Activated T-helper 9 cell treated with anti-CD3 and anti-CD28 coated beads, Interleukin-2, amount 50 U/mL, for 16 hours (primary cell): ENCODE measurements around the gene NBEA.

Experiments used
- DNase-seq: peaks from one replicate; pipeline ENCODE4 v3.0.0-alpha.2; 2020; ENCODE audit warnings: low read depth

The NBEA gene

DNA sequence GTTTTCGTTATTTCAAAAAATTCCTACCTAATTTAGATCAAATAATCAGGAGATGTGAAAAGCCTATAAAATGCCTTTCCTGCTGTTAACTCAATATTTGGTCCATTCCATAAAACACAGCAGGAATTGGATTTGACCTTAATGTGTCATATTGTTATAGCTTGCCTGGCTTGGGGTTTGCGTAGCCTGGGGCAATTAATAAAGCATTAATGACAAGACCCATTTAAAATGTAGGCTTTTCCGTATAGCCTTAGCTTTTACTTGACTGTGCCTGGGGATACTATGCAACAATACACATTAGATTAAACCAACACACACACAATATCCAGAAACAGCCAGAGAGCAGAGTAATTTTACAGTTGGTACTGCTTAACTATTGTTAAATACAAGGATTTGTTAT is 651.6 kb downstream of the NBEA start:
- no peak for DNase-seq

GRCh38 chr13:35594096-35594495 is 652.0 kb downstream of the NBEA start:
- DNase-seq = no peak

GRCh38 chr13:35595181-35595580 is 653.1 kb downstream of the NBEA start:
- DNase-seq = no peak

DNA sequence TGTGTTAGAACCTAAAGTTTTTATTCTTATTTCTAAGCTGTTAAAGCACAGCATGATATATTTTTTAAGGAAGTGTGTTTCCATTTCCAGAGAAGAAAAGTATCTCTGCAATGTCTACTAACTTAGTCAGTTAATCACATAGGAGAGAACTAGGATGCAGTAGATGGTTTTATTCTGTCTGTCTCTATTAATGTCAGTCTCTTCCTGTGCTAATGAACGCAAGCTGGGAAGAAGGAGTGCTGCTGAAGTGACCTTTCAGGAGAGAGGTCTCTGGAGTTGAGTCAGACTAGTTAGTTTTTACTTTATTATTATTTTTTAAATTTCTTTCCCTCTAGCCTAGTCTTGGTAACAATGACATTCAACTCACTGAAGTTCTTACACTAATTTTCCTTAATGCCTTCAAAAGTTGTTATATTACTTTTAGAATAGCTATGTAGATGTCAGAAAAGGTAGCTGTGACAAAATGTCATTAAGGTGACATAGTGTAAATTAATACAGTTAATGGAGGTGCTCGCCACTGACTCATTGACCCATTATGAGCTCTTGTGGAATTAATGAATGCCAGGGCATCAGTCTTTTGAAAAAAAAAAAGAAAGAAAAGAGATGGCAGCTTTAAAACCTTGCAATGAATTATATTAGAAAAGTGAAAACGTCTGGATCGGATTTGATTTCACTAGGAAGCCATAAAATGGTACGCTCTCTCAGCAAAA is 654.4 kb downstream of the NBEA start:
- no peak for DNase-seq

DNA sequence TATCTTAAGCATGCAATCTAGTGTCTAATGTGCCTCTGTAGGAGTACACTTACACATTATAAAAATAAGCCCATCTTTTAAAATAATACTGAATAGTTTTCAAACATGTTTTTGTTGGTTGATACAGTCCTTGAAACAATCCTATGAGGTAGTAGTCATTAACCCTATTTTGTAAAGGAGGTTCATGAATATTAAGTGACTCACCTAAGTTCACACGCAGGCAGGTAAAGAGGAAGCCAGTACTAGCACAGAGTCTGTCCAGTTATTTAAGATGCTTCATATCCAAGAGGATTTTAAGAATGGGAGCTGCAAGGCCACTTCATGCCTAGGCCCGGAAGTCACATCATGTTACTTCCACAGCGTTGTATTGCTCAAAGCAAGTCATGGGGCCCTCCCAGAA is 655.4 kb downstream of the NBEA start:
- no peak for DNase-seq

DNA sequence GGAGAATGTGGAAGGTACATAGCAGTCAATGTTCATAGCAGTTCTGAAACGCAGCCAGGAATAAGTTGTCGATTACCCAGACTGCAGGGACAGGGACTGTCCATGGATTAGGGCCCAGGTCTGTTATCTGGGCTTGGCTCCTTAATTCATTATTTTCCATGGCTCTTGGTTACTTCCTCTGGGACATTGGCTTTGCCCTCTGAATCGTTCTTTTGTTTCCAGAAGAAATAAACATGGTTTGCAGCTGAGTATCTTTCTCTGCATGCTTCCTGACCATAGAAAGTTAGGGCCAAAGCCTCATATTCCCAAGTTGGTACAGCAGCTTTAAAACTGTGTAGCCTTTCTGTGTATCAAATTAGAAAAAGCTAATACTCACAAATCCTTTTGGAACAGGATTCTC is 656.2 kb downstream of the NBEA start:
- DNase-seq = no peak

GRCh38 chr13:35598790-35599369 is 656.8 kb downstream of the NBEA start:
- DNase-seq = no peak

DNA sequence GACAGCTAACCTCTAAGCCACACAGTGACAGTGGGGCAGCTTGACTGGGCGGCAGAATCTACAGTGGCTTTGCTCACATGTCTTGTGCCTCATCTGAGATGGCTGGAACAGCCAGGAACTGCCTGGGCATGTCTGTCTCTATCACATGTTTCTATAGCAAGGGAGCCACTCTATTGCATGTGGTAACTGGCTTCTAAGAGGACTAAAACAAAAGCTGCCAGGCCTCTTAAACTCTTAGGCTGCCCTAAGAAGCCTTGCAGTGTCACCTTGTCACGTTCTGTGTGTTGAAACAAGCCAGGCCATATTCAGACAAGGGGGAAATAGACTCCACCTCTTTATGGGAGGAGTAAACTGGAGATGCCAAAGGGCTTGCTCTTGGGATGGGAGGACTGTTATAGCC is 657.3 kb downstream of the NBEA start:
- DNase-seq = no peak

- DNase-seq = no peak
Observed at GRCh38 chr13:35600137-35600536, 658.1 kb downstream of the NBEA start.

DNA sequence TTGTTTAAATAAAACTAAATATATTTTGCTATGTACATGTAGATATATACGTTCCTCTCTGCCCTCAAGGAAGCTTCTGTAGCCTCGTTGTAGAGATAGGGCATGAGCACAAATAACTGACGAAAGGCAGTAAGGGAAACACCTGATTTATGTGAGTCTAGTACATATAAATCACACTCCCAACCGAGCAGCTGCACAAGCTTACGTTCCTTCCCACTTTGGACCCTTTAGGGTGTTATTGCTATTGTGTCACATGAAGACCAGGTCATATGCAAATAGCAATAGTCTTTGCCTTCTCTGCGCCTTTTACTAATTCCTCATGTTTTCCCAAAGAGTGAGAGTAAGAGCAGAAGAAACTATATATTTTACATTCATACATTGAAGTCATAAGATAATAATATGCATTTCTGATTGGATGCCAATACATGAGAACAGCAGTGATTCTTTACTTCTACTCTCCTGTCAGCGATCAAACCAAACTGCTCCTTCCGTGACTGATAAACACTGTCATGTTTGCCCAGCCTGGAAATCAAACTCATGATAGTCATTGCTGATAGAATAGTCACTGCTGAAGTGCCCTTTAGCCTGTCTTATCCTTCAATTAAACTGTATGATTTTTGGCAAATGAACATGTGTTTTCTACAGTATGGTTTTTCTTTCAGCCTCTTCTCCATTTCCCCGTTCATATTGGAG is 661.7 kb downstream of the NBEA start:
- no peak for DNase-seq

DNA sequence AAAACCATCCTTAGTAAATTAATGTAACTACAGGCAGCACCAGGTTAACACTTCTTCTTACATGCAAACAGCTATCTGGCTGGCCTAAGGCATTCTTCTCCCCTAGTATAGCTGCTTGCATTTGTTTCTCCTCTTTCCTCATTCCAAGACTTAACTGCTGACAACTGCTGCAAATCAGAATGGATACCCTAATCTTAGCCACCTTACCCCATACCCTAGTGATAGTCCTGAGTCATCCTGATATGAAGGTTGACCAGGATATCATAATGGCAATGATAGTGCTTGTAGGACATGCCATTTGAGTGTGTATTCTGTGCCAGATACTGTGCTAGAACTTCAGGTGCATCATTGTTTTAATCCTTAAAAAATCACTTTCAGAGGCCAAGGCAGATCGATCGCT is 672.6 kb downstream of the NBEA start:
- DNase-seq = no peak

DNA sequence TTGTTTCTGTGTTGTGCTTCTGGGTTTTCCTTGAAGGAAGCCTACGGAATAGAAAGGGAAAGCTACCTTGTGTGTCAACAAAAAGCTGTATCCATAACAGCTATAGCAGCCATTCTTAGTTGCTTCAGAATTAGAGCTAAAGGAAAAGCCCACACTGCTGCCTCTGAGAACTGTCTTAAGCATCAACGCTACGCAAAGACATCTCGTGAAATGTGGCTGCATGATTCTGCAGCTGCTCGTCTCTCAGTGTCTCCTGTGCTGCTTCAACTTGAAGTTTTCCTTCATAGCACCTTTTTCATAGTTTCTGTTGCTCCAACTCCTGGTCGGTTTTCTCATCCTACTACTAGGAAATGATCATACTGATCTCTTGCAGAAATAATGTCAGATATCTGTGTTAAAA is 675.4 kb downstream of the NBEA start:
- no peak for DNase-seq

DNA sequence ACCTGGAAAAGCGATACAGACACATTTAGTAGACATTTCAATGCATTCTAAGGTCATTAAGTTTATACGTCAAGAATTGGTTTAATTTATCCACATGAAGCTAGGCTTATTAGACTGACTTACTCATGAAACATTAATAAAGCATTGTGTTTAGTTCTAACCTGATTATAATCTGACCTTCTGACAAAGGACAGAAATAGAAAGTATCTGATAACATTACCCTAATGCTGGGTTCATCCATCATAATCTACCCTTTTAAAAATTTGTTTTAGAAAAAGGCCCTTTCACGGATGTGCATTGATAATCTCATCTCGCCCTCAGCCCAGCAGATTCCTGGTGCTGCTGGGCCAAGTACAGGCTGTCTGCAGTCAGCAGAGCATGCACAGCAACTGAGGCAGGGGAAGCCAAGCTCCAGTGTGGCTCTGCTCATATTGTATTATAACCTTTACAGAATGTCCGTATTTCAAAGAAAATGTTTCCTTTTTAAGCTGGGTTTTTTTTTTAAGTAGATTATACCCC is 676.6 kb downstream of the NBEA start:
- DNase-seq = no peak

DNA sequence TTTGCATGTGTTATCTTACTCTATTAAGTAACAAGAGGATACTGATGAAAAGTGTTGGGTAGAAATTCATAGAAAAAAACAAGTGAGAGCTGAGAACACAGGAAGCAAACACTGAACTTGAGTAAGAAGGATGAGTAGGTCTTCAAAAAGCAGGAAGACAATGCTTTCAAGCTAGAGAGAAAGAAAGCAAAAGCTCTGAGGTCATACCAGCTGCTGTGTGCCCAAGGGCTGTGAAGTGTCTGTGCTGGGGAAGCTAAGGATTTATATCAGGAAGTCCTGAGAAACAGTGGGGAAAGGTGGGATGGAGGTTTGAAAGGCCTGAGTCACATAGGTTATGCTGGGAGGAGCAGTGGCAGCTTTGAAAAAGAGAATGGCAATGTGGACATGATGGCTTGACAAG is 679.9 kb downstream of the NBEA start:
- DNase-seq = no peak

DNA sequence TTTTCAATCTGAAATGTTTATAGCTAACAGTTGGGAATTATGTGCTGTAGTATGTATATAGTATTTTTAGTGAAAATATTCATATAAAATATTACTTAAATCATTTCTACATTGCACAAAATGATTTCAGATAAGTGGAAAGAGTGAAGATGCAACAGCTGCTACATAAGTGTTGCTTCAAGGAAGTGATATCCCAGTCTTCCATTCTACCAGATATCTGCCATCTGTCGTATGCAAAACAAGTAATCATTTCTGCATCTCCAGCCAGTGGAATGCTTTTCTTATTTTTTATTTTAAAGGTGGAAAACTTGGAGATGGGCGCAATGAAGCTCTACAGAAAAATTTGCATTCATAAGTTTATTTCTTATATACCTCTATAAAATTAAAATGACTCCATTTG is 687.0 kb downstream of the NBEA start:
- no peak for DNase-seq

- DNase-seq = no peak
Observed at GRCh38 chr13:35630551-35631275, 688.6 kb downstream of the NBEA start.

- no peak for DNase-seq
Observed at GRCh38 chr13:35631666-35632065, 689.6 kb downstream of the NBEA start.

DNA sequence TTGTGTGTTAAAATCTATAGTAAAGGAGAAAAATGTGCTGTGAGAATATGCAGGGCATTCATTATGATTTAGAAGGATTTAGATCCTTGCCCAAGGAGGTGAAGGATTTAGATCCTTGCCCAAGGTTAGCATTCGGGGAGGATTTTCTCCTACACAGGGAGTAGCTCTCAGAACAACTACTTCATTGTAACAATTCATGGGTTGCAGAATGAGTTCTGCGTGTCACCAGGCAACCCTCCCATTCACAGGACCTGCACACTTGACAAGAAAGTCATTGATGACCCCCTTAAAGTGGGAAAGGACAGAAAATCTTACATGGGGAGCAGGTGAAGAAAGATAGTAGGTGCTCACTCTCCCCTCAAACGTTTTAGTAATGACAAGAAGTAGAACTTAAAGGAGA is 701.6 kb downstream of the NBEA start:
- DNase-seq = no peak

- DNase-seq = no peak
Observed at GRCh38 chr13:35646056-35646774, 704.1 kb downstream of the NBEA start.

DNA sequence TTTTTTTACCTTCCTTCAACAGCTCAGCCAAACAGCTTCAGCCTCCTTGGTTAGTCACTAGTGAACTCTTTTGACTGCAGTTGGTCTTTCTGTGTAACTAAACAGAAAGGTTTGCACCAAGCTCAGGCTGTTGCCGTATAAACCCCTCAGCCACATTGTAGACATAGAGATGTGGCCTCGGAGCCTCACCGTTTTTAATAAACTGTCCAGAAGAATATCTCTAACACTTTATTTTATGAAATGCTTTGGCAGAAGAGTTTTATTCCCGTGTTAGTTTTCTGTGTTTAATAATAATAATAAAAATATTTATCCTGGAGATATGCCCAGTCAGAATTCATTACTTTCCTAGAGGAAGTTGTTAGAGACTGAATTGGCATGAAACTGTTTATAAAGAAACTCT is 706.1 kb downstream of the NBEA start:
- no peak for DNase-seq

DNA sequence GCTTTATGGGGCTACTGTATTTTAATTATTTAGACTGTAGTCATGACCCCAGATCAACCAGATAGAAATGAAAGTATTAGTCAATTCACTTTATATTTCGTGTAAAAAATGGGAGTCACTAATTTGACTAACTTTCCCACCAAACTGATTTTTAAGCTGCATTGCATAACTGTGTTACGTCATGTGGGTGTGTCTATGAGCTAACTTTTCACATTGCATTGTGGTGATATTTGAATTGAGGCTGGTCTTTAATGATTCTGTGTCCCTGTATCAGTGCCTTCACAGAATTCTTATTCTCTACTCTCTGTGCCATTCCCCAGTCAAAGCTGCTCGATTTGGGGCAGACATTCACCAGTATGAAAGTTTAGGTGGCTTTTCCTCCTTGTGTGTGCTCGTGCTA is 707.1 kb downstream of the NBEA start:
- no peak for DNase-seq

DNA sequence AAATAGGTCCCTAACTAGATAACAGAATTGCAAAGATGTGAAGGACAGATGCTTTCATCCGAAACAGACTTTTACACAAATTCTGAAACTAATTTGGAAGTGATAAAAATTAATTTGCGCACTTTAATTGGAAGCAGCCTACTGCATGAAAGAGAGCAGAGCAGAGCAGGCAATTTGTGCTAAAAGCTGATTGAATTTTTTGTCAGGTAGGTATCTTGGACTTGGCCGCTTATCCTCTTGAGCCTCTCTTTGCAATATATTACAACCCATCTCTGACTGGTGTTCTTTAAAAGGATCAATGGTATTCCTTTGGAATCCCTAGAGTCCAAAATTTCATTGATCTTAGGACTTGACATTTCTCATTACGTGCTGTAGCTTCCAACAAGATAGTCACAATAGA is 717.7 kb downstream of the NBEA start:
- DNase-seq = no peak
